Measurements from ENCODE around the gene POLR2C.

- TF ChIP-seq NRF1 (conservative IDR thresholded peaks at IDR 0.05; ENCODE audit: low read depth, low read length) (no peak), NFYB (IDR thresholded peaks at IDR 0.05; ENCODE audit: insufficient read depth, low read depth, low read length) (no peak), POLR2AphosphoS5 (IDR thresholded peaks at IDR 0.05; ENCODE audit: low read length) (no peak), FOS (IDR thresholded peaks at IDR 0.05; ENCODE audit: borderline replicate concordance, extremely low read depth, insufficient read length) (no peak), ETV6 (conservative IDR thresholded peaks at IDR 0.05 in 1 of 2, IDR thresholded peaks at IDR 0.05 in 1 of 2; ENCODE audit: borderline replicate concordance in 1 of 2, low read depth in 1 of 2) (no peak)
Measured at GRCh38 chr16:57446531-57447185, 15.8 kb upstream of the POLR2C start.
